LNCAP (cell line): ENCODE measurements around the gene RGS3.

Source experiments
- CTCF ChIP-seq: fragments of 450-650 bp; IDR thresholded peaks from 2 replicates; pipeline ENCODE4 v1.5.1; 2017; ENCODE audit warnings: mild to moderate bottlenecking

The RGS3 gene

DNA sequence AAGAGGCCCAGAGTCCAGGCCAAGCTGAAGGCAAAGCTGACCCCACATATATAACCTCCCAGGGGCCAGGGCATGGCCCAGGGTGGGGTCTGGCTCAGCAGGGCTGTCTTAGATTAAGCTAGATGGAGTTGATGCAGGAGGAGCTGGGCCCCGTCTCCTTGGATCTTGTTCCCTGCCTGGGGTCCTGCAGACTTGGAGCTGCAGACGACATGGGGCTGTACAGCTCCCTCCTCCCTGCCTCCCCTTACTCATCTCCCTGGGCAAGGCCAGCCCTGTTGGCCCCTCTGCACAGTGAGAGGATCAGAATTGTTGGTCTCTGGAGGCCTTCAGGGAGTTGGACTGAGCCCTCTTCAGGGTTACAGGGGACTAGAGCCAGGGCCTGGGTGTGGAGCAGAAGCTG, 134.9 kb downstream of the RGS3 start:
- TF ChIP-seq CTCF: no peak

GRCh38 chr9:113598883-113599282, 135.4 kb downstream of the RGS3 start:
- TF ChIP-seq CTCF: no peak

GRCh38 chr9:113599646-113600022, 136.1 kb downstream of the RGS3 start:
- TF ChIP-seq CTCF: no peak

- TF ChIP-seq CTCF: no peak
Measured at GRCh38 chr9:113600023-113600823, 136.7 kb downstream of the RGS3 start.

DNA sequence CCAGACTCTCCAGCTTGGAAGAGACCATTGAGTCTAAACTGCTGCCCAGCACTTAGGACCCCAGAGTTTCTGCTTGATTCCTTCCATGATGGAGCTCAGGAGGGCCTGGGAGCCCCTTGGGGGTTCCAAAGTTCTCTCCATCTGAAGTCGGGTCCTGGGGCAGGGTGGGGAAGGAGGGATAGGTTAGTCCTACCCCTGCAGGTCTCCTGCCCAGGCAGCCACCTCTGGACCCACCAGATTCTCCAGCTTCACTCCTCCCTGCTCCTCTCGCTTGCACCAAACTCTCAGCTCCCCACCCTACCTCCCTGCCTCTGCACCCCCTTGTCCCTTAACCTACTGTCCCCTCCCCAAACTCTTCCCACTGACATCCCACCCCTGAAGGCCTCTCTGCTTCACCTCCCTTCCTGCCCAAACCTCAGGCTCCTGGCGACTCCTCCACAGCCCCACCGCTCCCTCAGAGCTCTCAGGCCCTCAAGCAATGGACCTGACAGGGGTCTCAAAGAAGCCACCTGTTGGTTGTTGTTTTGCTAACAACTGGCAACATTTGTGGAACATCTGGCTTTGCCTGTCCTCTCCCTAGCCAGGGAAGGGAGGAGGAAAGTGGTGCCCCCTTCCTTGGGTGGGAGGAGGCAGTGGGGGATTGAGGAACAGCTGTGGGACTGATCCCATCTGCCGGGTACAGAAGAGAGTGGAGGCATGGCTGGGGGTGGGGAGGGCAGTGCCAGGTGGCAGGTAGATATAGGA, 137.5 kb downstream of the RGS3 start:
- no peak for TF ChIP-seq CTCF

GRCh38 chr9:113601656-113602055, 138.1 kb downstream of the RGS3 start:
- no peak for TF ChIP-seq CTCF

GRCh38 chr9:113602126-113603047, 138.9 kb downstream of the RGS3 start:
- TF ChIP-seq CTCF: no peak
